T-cell (primary cell): Measurements from ENCODE around the gene DOCK8. TPM values are rescaled to one million over a fixed set of nuclear protein-coding genes. Genes with fewer than 3 reads are reported as not detected.
A peak's percentile ranks its signal among the peaks of the same experiment; 100 is the strongest.

Experiments
- ATAC-seq, 4 experiments: fragments of 200-7000 bp in 3 of 4; fragments of 150-1000 bp in 1 of 4; cut with Tn5 transposase; replicated peaks in 1 of 4; 1 replicate in 3 of 4; 2 replicates in 1 of 4; pipeline ENCODE4 v1.10.0; 2021; ENCODE audit warnings: moderate library complexity in 3 of 4, mild to moderate bottlenecking in 2 of 4, moderate number of reproducible peaks in 1 of 4
- CTCF ChIA-PET, 2 donors: fragments of 300-600 bp; sonication (Branson Sonifier 250); formaldehyde crosslinking; loops; one replicate each; lab custom pipeline; 2022; ENCODE audit warnings: antibody characterized with exemption in 2 of 2; lab: Charles Lee
- POLR2A ChIA-PET, 2 donors: fragments of 300-600 bp; sonication (Branson Sonifier 250); formaldehyde crosslinking; loops; one replicate each; lab custom pipeline; 2022; ENCODE audit warnings: antibody characterized with exemption in 2 of 2; lab: Charles Lee
- DNase-seq, 35 experiments: peaks; one replicate each; pipeline versions ENCODE4 v3.0.0 to v3.0.0-alpha.2; 2013 to 2023
- H3K27ac ChIP-seq: one replicate; pipeline ENCODE4 v1.5.1; 2013; ENCODE audit warnings: low read length
- H3K27me3 ChIP-seq, 2 experiments: replicated peaks in 1 of 2; 1 replicate in 1 of 2; 2 replicates in 1 of 2; pipeline versions ENCODE4 v1.6.1 to v1.7.0; 2013; ENCODE audit warnings: low read length in 1 of 2, mixed read lengths in 1 of 2; ENCODE audit not compliant: control insufficient read depth in 2 of 2, insufficient read depth in 2 of 2; ENCODE audit errors: extremely low read depth in 1 of 2
- H3K36me3 ChIP-seq, 2 donors: 1 replicate in 1 of 2; 2 replicates in 1 of 2; pipeline versions ENCODE4 v1.6.1 to v1.7.0; 2013; ENCODE audit warnings: low read length in 1 of 2; ENCODE audit not compliant: control insufficient read depth in 2 of 2, insufficient read depth in 1 of 2; ENCODE audit errors: extremely low read depth in 1 of 2
- H3K4me1 ChIP-seq, 2 experiments: 1 replicate in 1 of 2; 2 replicates in 1 of 2; pipeline versions ENCODE4 v1.6.1 to v1.7.0; 2013; ENCODE audit warnings: low read length in 2 of 2, mixed read lengths in 1 of 2; ENCODE audit not compliant: insufficient read depth in 2 of 2, control insufficient read depth in 1 of 2; ENCODE audit errors: extremely low read depth in 1 of 2
- H3K4me3 ChIP-seq, 2 donors: 1 replicate in 1 of 2; 2 replicates in 1 of 2; pipeline versions ENCODE4 v1.5.1 to v1.7.0; 2013; ENCODE audit warnings: mild to moderate bottlenecking in 2 of 2, low read length in 1 of 2, moderate library complexity in 1 of 2; ENCODE audit not compliant: control insufficient read depth in 1 of 2; ENCODE audit errors: extremely low read depth in 1 of 2
- H3K9me3 ChIP-seq: 2 replicates; pipeline ENCODE4 v1.7.0; 2013
- H3K27ac Mint-ChIP-seq, 2 donors: one replicate each; pipeline ENCODE4 v1.8.0; 2020 to 2021; ENCODE audit warnings: mild to moderate bottlenecking in 2 of 2, mixed read lengths in 2 of 2
- H3K27me3 Mint-ChIP-seq, 2 donors: one replicate each; pipeline ENCODE4 v1.8.0; 2021 to 2022; ENCODE audit warnings: mixed read lengths in 2 of 2
- H3K36me3 Mint-ChIP-seq: one replicate; pipeline ENCODE4 v1.8.0; 2021; ENCODE audit warnings: mixed read lengths
- H3K4me1 Mint-ChIP-seq, 3 donors: one replicate each; pipeline ENCODE4 v1.8.0; 2020 to 2022; ENCODE audit warnings: mixed read lengths in 3 of 3, mild to moderate bottlenecking in 1 of 3
- H3K4me3 Mint-ChIP-seq, 3 donors: one replicate each; pipeline ENCODE4 v1.8.0; 2020 to 2022; ENCODE audit warnings: mild to moderate bottlenecking in 3 of 3, mixed read lengths in 3 of 3, moderate library complexity in 3 of 3
- H3K9me3 Mint-ChIP-seq, 3 donors: one replicate each; pipeline ENCODE4 v1.8.0; 2020 to 2022; ENCODE audit warnings: mixed read lengths in 3 of 3
- WGBS: methylation state at CpG from one replicate; pipeline ENCODE4 v1.1.5; 2013; ENCODE audit warnings: missing lambda C conversion rate; ENCODE audit not compliant: insufficient coverage; 5-methylcytosine and 5-hydroxymethylcytosine counted together
- total RNA-seq, 35 experiments: library from RNA in 6 of 35; stranded (reverse) in 6 of 35; fragments of 120-200 nt in 1 of 35; gene quantifications; one replicate each; pipeline versions ENCODE4 v1.2.1 to v1.2.4 and lab custom pipeline; 2013 to 2026

DOCK8 gene
- total RNA-seq, 5 donors from 2014 or later (not counting 1 experiment from before 2014, with no cell fraction given): 173 to 231 (median 208) TPM

GRCh38 chr9:378263-378662 lies 163.6 kb downstream of the DOCK8 start:
- 30% methylated on average over 3 of the region's 6 CpGs for WGBS
- H3K4me1 ChIP-seq: no peaks in the 10 kb centered on the region
- no peaks in the 10 kb centered on the region for H3K9me3 ChIP-seq
- no peaks in the 10 kb centered on the region for H3K9me3 Mint-ChIP-seq
- no peaks in the 10 kb centered on the region for H3K27me3 Mint-ChIP-seq
- peaks cover 16 to 86% of the 10 kb centered on the region in 2 donors for H3K36me3 ChIP-seq
- peak in 2 of 4 experiments; percentile 71 to 75 for ATAC-seq
- H3K4me3 ChIP-seq: no peak overlapping the region
- ChIA-PET POLR2A (no interaction called here), CTCF (no interaction called here)
- H3K4me3 Mint-ChIP-seq: no peak overlapping the region
- peak in 1 of 35 experiments; percentile 9 for DNase-seq
- H3K4me1 Mint-ChIP-seq: peaks cover 0 to 10% (median 0%) of the 10 kb centered on the region in 3 donors
- peaks cover 62% of the 10 kb centered on the region for H3K36me3 Mint-ChIP-seq
- H3K27me3 ChIP-seq: no peaks in the 10 kb centered on the region
- no peak overlapping the region for H3K27ac ChIP-seq
- peak overlapping the region in 1 of 2 donors; percentile 41 for H3K27ac Mint-ChIP-seq

GRCh38 chr9:382383-382782 lies 167.7 kb downstream of the DOCK8 start:
- ATAC-seq (no peak), DNase-seq (no peak)
- ChIA-PET POLR2A (no interaction called here), CTCF (no interaction called here)
- Histone ChIP-seq H3K9me3 (no peaks in the 10 kb centered on the region), H3K27ac (no peak overlapping the region), H3K4me3 (no peak overlapping the region), H3K4me1 (no peaks in the 10 kb centered on the region), H3K36me3 (peaks cover 14 to 83% of the 10 kb centered on the region in 2 donors), H3K27me3 (no peaks in the 10 kb centered on the region)
- H3K27ac Mint-ChIP-seq: no peak overlapping the region
- no peaks in the 10 kb centered on the region for H3K9me3 Mint-ChIP-seq
- peaks cover 0 to 10% (median 0%) of the 10 kb centered on the region in 3 donors for H3K4me1 Mint-ChIP-seq
- H3K36me3 Mint-ChIP-seq: peaks cover 59% of the 10 kb centered on the region
- H3K27me3 Mint-ChIP-seq: no peaks in the 10 kb centered on the region
- WGBS: 97% methylated on average over 10 of the region's 11 CpGs
- no peak overlapping the region for H3K4me3 Mint-ChIP-seq

- peak; percentile 35 to 56 (median 48) for ATAC-seq
- H3K27ac Mint-ChIP-seq: no peak overlapping the region
- peak in 10 of 35 experiments; percentile 3 to 40 (median 9) for DNase-seq
- H3K4me1 Mint-ChIP-seq: no peaks in the 10 kb centered on the region
- no peak overlapping the region for H3K27ac ChIP-seq
- H3K36me3 Mint-ChIP-seq: peaks cover 56% of the 10 kb centered on the region
- CTCF ChIA-PET: no interaction called here
- H3K27me3 ChIP-seq: no peaks in the 10 kb centered on the region
- no peak overlapping the region for H3K4me3 ChIP-seq
- H3K9me3 ChIP-seq: no peaks in the 10 kb centered on the region
- H3K36me3 ChIP-seq: peaks cover 14 to 90% of the 10 kb centered on the region in 2 donors
- H3K4me1 ChIP-seq: no peaks in the 10 kb centered on the region
- POLR2A ChIA-PET: no interaction called here
- no peaks in the 10 kb centered on the region for H3K27me3 Mint-ChIP-seq
- H3K4me3 Mint-ChIP-seq: no peak overlapping the region
- 100% methylated on average over 4 of the region's 9 CpGs for WGBS
- H3K9me3 Mint-ChIP-seq: no peaks in the 10 kb centered on the region
Observed at GRCh38 chr9:385818-386398, 171.2 kb downstream of the DOCK8 start.

- POLR2A ChIA-PET: no interaction called here
- 100% methylated on average over 1 of the region's 2 CpGs for WGBS
Observed at GRCh38 chr9:389159-389558, 174.5 kb downstream of the DOCK8 start.

GRCh38 chr9:389758-390157 lies 175.1 kb downstream of the DOCK8 start:
- no peaks in the 10 kb centered on the region for H3K4me1 Mint-ChIP-seq
- H3K36me3 Mint-ChIP-seq: peaks cover 61% of the 10 kb centered on the region
- ChIA-PET CTCF (no interaction called here), POLR2A (no interaction called here)
- peak overlapping the region in 1 of 2 donors; percentile 15 for H3K27ac Mint-ChIP-seq
- no peaks in the 10 kb centered on the region for H3K9me3 Mint-ChIP-seq
- no peaks in the 10 kb centered on the region for H3K27me3 Mint-ChIP-seq
- no peak overlapping the region for H3K4me3 Mint-ChIP-seq
- no peaks in the 10 kb centered on the region for H3K9me3 ChIP-seq
- H3K4me1 ChIP-seq: no peaks in the 10 kb centered on the region
- peaks cover 6 to 96% of the 10 kb centered on the region in 2 donors for H3K36me3 ChIP-seq
- no peaks in the 10 kb centered on the region for H3K27me3 ChIP-seq
- no peak overlapping the region for H3K4me3 ChIP-seq
- no CpG with 5 or more reads among the region's 7 CpGs for WGBS
- H3K27ac ChIP-seq: no peak overlapping the region
- ATAC-seq (no peak), DNase-seq (no peak)

More at GRCh38 chr9:389159-389558, 174.5 kb downstream of the DOCK8 start:
- H3K4me1 ChIP-seq: no peaks in the 10 kb centered on the region
- Mint-ChIP-seq H3K4me1 (no peaks in the 10 kb centered on the region), H3K27ac (no peak overlapping the region), H3K9me3 (no peaks in the 10 kb centered on the region), H3K4me3 (no peak overlapping the region), H3K36me3 (peaks cover 59% of the 10 kb centered on the region), H3K27me3 (no peaks in the 10 kb centered on the region)
- CTCF ChIA-PET: interaction anchor here in 1 of 2 donors (0.5 kb wide), 1 partner anchor 417 kb away, joined by 4 read pairs; no protein-coding TSS in a partner anchor
- ATAC-seq (no peak), DNase-seq (no peak)
- no peaks in the 10 kb centered on the region for H3K27me3 ChIP-seq
- peaks cover 6 to 96% of the 10 kb centered on the region in 2 donors for H3K36me3 ChIP-seq
- no peak overlapping the region for H3K4me3 ChIP-seq
- no peak overlapping the region for H3K27ac ChIP-seq
- H3K9me3 ChIP-seq: no peaks in the 10 kb centered on the region

GRCh38 chr9:392077-392804 lies 177.6 kb downstream of the DOCK8 start:
- Histone ChIP-seq H3K27ac (no peak overlapping the region), H3K9me3 (no peaks in the 10 kb centered on the region), H3K4me1 (no peaks in the 10 kb centered on the region), H3K4me3 (no peak overlapping the region), H3K27me3 (no peaks in the 10 kb centered on the region), H3K36me3 (peaks cover 3 to 99% of the 10 kb centered on the region in 2 donors)
- CTCF ChIA-PET: no interaction called here
- ATAC-seq (no peak), DNase-seq (no peak)
- Mint-ChIP-seq H3K4me1 (no peaks in the 10 kb centered on the region), H3K36me3 (peaks cover 57% of the 10 kb centered on the region), H3K9me3 (no peaks in the 10 kb centered on the region), H3K4me3 (no peak overlapping the region), H3K27ac (peak overlapping the region in 1 of 2 donors; percentile 7), H3K27me3 (no peaks in the 10 kb centered on the region)
- POLR2A ChIA-PET: interaction anchor here (0.7 kb wide), 2 partner anchors 9 kb away, joined by 4 to 15 read pairs; no protein-coding TSS in a partner anchor
- WGBS: no CpG with 5 or more reads among the region's 2 CpGs
